Measurements from ENCODE around the gene REXO1.
"Not testable (repeated sequence)": the region's sequence is repeated elsewhere in the genome, so short reads cannot be mapped to it uniquely, and the experiment has no call there.

The REXO1 gene

DNA sequence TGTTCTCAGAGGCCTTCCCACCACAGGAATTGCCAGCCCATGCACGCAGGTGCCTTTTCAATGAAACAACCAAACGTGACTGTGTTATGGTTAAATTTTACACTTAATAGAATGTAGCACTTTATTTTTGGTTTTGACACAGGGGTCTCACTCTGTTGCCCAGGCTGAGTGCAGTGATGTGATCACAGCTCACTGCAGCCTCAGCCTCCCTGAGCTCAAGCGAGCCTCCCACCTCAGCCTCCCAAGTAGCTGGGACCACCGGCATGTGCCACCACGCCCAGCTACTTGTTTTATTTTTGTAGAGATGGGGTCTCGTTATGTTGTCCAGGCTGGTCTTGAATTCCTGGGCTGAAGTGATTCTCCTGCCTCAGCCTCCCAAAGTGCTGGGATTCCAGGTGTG lies 43.4 kb downstream of the REXO1 start:
- no peak for TF ChIP-seq CTCF (IDR thresholded peaks at IDR 0.05)
- no peaks in the 10 kb centered on the region for H3K79me2 ChIP-seq
- H3K27me3 ChIP-seq (ENCODE audit: control insufficient read depth, insufficient read depth, low read length), result no peaks in the 10 kb centered on the region
- H3K4me3 ChIP-seq (ENCODE audit: low read depth, low read length), result no peak overlapping the region
- no peaks in the 10 kb centered on the region for H3K36me3 ChIP-seq (ENCODE audit: control insufficient read depth, insufficient read depth, low read length)
- no peak overlapping the region for H3K4me2 ChIP-seq (ENCODE audit: low read length)
- no peak overlapping the region for H2AFZ ChIP-seq
- no peaks in the 10 kb centered on the region for H3K4me1 ChIP-seq
- no peaks in the 10 kb centered on the region for H3K9me3 ChIP-seq (ENCODE audit: control insufficient read depth, low read length)
- H3K27ac ChIP-seq, result no peak overlapping the region
- no peak overlapping the region for H3K9ac ChIP-seq

- no peaks in the 10 kb centered on the region for H3K36me3 ChIP-seq (ENCODE audit: control insufficient read depth, insufficient read depth, low read length)
- no peak overlapping the region for H3K4me2 ChIP-seq (ENCODE audit: low read length)
- TF ChIP-seq CTCF (IDR thresholded peaks at IDR 0.05), result no peak
- no peak overlapping the region for H2AFZ ChIP-seq
- H3K79me2 ChIP-seq, result no peaks in the 10 kb centered on the region
- H3K27ac ChIP-seq, result no peak overlapping the region
- H3K9me3 ChIP-seq (ENCODE audit: control insufficient read depth, low read length), result no peaks in the 10 kb centered on the region
- no peaks in the 10 kb centered on the region for H3K4me1 ChIP-seq
- no peak overlapping the region for H3K4me3 ChIP-seq (ENCODE audit: low read depth, low read length)
- no peaks in the 10 kb centered on the region for H3K27me3 ChIP-seq (ENCODE audit: control insufficient read depth, insufficient read depth, low read length)
- no peak overlapping the region for H3K9ac ChIP-seq
Measured at GRCh38 chr19:1799695-1800342, 48.5 kb downstream of the REXO1 start.

- H3K9ac ChIP-seq; H3K4me3 ChIP-seq (ENCODE audit: low read depth, low read length); H3K36me3 ChIP-seq (ENCODE audit: control insufficient read depth, insufficient read depth, low read length); H3K9me3 ChIP-seq (ENCODE audit: control insufficient read depth, low read length); H3K4me1 ChIP-seq; H3K27me3 ChIP-seq (ENCODE audit: control insufficient read depth, insufficient read depth, low read length); H3K79me2 ChIP-seq; H3K4me2 ChIP-seq (ENCODE audit: low read length); H2AFZ ChIP-seq; H3K27ac ChIP-seq: not testable (repeated sequence)
Measured at GRCh38 chr19:1797313-1797712, 51.0 kb downstream of the REXO1 start.

DNA sequence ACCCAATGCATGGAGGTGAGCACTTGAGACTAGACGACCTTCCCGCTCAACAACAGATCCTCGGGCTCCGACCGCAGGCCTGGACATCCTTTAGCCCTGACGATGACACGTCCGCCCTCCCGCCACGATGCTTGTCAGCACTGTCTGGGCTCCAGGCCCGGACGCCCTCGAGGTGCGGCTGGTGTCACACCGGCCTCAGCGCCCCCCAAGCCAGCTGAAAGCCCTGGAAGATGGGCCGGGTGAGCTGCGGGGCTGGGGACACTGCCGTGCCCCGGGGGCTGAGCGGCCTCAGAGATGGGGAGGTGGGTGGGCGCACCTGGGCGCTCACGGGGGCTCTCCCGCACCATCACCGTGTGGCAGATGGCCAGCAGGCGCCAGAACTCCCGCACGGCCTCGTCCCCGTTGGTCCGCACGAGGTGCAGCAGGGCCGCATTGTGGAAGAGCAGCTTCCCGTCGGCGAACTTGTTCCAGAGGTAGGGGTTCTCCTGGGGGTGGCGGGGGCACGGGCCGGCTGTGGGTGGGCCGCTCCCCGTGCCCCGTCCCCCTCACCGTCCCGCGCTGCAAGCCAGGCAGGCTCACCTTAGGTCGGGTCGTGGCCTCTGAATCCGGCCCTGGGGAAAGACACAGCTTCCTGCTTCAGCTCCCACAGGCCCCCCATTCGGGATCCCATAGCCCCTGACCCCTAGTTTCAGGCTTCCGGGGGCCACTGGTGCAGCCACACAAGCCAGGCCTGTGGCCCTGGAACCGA lies 51.7 kb downstream of the REXO1 start:
- Histone ChIP-seq H2AFZ (no peak overlapping the region), H3K4me3 (ENCODE audit: low read depth, low read length) (no peak overlapping the region), H3K9ac (no peak overlapping the region)

More for the DNA sequence above, 51.7 kb downstream of the REXO1 start:
- H3K9me3 ChIP-seq (ENCODE audit: control insufficient read depth, low read length), result no peaks in the 10 kb centered on the region
- H3K79me2 ChIP-seq, result no peaks in the 10 kb centered on the region
- H3K36me3 ChIP-seq (ENCODE audit: control insufficient read depth, insufficient read depth, low read length), result no peaks in the 10 kb centered on the region
- H3K4me1 ChIP-seq, result no peaks in the 10 kb centered on the region
- no peak for TF ChIP-seq CTCF (IDR thresholded peaks at IDR 0.05)
- no peak overlapping the region for H3K27ac ChIP-seq
- no peaks in the 10 kb centered on the region for H3K27me3 ChIP-seq (ENCODE audit: control insufficient read depth, insufficient read depth, low read length)
- no peak overlapping the region for H3K4me2 ChIP-seq (ENCODE audit: low read length)
